Measurements from ENCODE around the gene PI4KA.

DNA sequence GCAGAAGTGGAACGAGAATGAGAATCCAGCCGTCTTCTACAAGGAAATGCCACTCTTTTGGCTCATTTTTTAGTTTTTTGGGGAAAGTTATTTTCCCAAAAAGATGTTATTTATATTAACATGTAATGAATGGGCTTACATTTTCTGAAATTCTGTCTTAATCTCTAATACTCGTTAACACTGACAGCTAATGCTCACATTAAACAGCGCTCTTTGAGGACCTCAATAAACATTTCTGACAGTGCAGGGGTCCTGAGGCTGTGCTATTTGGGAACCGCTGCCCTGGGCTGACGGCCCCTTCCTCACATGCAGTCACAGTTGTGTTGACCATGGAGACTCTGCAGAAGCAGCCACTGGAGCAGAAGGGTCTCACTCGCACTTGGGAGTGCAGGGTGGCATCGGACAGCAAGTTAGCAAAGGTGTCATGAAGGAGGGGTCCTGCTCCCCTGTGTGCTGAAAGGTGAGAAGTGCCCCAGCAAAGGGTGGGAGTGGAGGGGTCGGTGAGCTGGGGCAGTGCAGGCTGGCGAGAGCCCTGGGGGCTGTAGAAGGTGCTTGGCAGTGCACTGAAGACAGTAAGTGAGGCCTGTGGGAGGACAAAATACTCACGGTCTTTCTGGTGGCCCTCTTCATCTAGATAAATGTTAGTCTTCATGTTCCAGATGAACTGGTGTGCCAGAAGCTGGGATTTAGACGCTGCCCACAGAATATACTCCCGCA, 137.8 kb downstream of the PI4KA start:
- TF ChIP-seq, protein P1, sequence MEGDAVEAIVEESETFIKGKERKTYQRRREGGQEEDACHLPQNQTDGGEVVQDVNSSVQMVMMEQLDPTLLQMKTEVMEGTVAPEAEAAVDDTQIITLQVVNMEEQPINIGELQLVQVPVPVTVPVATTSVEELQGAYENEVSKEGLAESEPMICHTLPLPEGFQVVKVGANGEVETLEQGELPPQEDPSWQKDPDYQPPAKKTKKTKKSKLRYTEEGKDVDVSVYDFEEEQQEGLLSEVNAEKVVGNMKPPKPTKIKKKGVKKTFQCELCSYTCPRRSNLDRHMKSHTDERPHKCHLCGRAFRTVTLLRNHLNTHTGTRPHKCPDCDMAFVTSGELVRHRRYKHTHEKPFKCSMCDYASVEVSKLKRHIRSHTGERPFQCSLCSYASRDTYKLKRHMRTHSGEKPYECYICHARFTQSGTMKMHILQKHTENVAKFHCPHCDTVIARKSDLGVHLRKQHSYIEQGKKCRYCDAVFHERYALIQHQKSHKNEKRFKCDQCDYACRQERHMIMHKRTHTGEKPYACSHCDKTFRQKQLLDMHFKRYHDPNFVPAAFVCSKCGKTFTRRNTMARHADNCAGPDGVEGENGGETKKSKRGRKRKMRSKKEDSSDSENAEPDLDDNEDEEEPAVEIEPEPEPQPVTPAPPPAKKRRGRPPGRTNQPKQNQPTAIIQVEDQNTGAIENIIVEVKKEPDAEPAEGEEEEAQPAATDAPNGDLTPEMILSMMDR (IDR thresholded peaks at IDR 0.05), result no peak
- TF ChIP-seq POLR2A (IDR thresholded peaks at IDR 0.05), result no peak
